ENCODE data around the gene KIF1C. TPM values are rescaled to one million over a fixed set of nuclear protein-coding genes. Genes with fewer than 3 reads are reported as not detected.
"Not testable (repeated sequence)": the region's sequence is repeated elsewhere in the genome, so short reads cannot be mapped to it uniquely, and the experiment has no call there.

KIF1C gene
- total RNA-seq, 1 experiment from 2014 or later: 83.6 TPM

DNA sequence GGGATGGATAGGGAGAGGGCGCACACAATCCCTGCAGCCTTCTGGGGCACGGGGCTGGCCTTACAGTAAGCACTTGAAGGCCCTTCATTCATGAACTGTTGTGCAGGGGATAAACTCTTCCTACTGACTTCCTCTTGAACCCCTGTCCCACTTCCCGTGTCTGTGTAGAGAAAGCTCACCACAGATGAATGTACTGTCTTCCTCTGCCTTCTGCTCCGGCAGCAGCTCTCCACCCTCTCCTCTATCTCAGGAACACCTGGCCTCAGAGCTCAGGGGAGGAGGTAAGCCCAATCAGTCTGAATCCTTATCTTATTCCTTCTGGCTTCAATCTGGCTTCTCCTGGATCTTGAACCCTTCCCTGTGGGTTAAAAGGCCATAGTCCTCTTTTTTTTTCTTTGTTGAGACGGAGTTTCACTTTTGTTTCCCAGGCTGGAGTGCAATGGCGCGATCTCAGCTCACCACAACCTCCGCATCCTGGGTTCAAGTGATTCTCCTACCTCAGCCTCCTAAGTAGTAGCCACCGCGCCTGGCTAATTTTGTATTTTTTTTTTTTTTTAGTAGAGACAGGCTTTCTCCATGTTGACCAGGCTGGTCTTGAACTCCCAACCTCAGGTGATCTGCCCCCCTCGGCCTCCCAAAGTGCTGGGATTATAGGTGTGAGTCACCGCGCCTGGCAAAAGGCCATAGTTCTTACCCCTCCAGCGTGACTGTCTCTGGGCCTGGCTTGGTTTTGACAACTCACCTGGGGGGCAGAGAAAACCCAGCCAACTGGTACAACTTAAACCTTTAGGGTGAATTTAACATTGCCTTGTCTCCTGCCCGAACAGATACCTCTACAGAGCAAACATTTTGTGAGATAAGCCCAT lies 44.6 kb downstream of the KIF1C start:
- no peak for DNase-seq (ENCODE audit: low spot score)

DNA sequence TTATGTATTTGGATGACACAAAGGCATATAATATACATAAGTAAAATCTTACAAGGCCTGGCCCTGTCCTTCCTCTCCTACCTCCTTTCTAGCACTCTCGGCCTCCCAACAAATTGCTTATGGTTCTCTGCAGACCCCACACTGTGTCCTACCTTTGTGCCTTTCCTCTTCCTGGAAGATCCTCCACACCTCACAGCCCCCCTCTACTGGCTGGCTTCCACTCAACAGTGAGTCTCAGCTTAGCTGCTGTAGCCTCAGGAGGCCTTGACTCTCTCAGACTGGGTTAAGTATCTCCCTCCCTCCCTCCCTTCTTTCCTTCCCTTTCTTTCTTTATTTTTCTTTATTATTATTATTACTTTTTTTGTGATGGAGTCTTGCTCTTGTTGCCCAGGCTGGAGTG lies 45.8 kb downstream of the KIF1C start:
- DNase-seq (ENCODE audit: low spot score): no peak

DNA sequence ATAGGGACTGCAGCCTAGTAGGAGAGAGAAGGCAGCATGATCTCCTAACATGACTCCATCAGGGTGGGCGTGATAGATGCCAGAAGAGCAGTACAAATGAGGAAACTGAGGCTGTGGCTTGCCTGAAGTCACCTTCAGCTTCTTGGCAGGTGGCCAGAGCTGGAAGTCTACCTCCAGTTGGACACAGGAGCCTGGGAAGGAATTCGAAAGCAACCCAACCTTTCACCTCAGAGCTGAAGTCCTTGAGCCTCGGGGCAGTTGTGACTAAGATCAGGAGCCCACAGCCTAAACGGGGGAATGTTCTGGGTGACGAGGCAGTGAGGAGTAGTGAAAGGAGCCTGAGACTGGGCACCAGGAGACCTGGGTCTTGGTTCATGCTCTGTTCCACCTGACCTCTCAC lies 46.9 kb downstream of the KIF1C start:
- DNase-seq (ENCODE audit: low spot score): no peak

DNA sequence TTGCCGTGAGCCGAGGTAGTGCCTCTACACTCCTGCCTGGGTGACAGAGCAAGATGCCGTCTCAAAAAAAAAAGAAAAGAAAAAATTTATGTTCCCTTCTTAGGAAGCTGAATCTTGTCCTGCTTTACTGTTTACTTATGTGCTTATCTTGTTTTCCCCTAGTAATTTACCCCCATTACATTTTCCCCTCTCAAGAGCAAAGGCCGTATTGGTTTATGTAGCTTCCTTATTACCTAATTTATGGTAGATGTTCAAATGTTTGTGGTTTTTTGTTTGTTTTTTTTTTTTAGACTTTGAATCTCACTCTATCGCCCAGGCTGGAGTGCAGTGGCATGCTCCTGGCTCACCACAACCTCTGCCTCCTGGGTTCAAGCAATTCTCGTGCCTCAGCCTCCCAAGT lies 47.7 kb downstream of the KIF1C start:
- no peak for DNase-seq (ENCODE audit: low spot score)

DNA sequence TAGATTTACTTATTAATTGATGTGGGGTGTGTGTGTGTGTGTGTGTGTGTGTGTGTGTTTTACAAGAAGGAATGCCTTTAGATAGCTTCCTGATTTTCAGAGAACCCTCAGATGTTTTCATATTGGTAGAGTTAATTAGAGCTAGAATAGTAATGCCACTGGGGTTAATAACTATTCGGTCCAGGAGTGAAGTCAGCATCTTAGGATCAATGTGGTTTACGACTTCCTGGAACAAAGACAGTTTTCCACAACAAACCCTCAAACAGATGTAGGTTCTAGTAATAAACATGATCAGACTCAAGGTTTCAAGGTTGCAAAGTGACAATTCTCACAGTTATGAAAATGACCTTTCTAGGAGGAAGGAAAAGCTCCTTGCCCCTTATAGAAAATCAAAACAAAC lies 49.7 kb downstream of the KIF1C start:
- DNase-seq (ENCODE audit: low spot score): no peak

DNA sequence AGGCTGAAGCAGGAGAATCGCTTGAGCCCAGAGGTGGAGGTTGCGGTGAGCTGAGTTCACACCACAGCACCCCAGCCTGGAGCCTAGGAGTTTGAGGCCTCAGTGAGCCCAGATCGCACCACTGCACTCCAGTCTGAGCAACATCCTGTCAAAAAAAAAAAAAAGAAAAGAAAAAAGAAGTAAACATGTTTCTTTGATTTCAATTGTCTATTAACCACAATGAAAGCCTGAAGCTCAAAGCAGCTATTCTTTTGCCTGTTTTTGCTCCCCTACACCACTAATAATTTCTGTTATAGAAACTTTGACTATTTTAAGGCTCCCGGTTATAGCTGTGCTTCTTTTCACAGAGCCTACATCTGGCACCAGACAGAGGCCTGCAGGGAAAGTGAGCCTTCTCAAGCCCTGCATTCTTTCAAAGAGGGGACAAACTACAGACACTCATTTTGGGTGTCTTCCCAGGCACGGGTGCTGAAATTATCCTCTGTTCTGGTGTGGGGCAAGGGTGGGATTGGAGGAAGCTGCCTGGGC lies 51.6 kb downstream of the KIF1C start:
- DNase-seq (ENCODE audit: low spot score): no peak

DNA sequence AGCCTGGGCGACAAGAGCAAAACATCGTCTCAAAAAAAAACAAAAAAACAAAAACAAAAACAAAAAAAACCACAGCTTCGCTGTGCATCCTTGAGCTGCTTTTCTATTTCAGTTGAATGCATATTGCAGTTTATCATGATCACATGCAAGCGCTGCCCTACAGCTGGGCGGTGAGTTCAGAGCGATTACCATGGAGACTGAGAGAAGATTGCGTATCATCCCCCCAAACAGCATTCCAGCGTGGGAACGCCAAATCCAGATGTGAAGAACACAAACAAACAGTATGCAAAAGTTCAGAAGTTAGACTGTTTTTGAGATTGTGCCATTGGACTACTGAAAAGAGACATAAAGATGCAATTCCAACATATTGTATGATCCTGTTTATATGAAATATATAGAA lies 52.5 kb downstream of the KIF1C start:
- no peak for DNase-seq (ENCODE audit: low spot score)

DNA sequence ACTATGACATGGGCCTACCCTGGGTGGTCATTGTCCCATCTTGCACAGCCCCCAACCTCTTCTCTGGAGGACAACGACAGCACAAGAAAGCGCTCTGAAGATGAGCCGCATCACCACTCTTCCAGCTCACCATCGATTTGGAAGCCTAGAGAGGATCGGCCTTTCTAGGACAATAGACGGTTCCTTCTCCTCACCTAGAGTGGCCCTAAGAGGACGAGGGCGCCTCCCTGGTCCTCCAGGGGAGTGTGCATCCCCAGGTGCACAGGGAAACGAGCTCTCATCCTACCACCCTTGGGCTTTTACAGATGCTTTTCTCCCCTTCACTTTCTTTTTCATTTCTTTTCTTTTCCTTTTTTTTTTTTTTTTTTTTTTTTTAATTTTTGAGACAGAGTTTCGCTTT lies 57.8 kb downstream of the KIF1C start:
- DNase-seq (ENCODE audit: low spot score): peak; percentile 9

DNA sequence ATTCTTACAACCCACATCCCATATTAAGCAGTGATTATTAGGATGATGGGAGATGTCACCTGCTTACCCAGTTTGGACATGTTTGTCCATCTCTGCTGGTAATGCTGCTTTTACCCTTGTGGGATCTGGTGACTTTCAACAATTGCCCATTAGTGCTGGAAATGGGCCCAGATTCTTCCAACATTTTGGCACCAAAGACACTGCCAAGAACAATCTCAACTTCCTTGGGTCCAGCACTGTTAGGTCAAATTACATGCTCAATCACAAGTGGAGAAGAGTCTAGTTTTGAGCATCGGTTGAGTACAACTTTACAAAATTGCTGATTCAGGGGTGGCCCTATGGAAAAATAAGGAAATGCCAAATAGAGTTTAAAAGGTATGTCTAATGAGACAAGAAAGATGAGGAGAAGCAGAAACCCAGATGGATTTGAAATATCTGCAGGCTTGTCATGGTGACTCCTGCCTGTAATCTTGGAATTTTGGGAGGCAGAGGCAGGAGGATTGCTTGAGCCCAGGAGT lies 67.5 kb downstream of the KIF1C start:
- no peak for DNase-seq (ENCODE audit: low spot score)

DNA sequence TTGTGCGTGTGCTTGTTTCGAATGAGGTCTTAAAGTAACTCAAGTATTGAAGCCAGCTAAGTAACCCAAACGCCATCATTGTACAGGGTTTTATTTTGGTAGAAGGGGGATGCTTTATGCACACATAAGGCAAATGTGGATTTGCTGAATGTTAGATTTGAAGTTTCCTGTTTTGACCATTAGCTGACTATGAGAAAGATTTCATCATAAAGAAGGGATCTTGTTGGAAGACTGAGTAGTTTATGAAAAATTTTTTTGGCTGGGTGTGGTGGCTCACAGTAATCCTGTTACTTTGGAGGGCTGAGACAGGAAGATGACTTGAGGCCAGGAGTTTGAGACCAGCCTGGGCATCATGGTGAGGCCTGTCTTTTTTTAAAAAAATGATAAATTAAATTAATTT lies 70.5 kb downstream of the KIF1C start:
- no peak for DNase-seq (ENCODE audit: low spot score)

DNA sequence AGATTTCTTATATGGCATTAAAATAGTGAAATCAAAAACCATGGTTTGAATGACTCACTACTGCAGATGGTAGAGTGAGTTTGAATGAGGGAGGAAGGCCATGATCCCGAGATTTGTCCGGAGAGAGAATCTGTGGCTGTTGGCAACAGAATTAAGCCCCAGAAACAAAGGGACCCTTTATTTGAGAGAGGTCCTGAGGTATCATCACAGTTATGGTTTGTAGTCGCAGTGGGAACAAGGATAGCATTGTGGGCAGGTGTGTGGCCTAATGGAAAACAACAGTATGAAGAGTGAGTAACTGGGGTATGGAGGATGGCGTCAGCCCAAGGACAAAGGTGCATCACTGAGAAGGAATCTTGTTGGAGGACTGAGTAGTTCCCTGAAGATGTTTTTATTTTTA lies 72.0 kb downstream of the KIF1C start:
- no peak for DNase-seq (ENCODE audit: low spot score)

DNA sequence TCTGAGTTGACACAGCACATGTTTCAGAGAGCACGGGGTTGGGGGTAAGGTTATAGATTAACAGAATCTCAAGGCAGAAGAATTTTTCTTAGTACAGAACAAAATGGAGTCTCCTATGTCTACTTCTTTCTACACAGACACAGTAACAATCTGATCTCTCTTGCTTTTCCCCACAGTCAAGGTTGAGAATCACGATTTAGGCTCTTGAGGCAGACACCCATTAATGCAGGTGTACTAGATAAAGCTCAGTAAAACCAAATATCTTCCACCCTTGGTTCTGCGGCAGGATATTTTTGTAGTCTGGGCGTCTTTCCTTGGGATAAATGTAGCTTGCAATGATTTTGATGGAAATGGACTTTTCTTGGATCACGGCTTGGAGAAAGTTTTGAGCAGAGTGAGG lies 77.7 kb downstream of the KIF1C start:
- not testable (repeated sequence) for DNase-seq (ENCODE audit: low spot score)

DNA sequence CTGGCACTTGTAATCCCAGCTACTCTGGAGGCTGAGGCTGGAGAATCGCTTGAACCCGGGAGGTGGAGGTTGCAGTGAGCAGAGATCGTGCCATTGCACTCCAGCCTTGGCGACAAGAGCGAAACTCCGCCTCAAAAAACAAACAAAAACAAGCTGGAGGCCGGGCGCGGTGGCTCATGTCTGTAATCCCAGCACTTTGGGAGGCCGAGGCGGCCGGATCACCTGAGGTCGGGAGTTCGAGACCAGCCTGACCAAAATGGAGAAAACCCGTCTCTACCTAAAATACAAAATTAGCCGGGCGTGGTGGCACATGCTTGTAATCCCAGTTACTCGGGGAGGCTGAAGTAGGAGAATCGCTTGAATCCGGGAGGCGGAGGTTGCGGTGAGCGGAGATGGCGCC lies 79.5 kb downstream of the KIF1C start:
- DNase-seq (ENCODE audit: low spot score): not testable (repeated sequence)

DNA sequence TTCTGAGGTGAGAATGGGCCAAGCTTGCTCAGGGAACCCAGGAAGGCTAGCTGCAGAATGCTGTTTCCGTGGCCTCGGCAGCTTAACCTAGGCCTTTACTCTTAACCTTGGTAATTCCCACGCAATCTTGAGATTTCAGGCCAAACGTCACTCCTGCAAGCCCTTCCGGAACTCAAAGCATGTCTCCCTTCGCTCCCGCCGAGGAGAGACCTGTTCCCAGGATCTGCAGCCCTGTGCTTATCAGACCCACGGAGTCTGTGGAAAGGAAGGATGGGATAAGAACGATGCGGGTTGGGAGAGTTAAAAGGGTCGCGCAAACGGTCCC lies 80.0 kb downstream of the KIF1C start:
- no peak for DNase-seq (ENCODE audit: low spot score)

Small RNA genes within 50 kb of the gene (small RNA-seq; reads per million reads assigned to genes)
- gene MIR6864 (not detected), gene MIR6865 (not detected)

Other genes starting within 250 kb of the KIF1C start
- gene TM4SF5, start 226.1 kb upstream of the KIF1C start, total RNA-seq (2014; rRNA removed; shearing (Covaris generic)): 0.44 and 0.61 TPM in 2 replicates
- gene VMO1, start 211.6 kb upstream of the KIF1C start, total RNA-seq (2014; rRNA removed; shearing (Covaris generic)): 0.58 TPM in 1 of 2 replicates, not detected in the other
- gene GLTPD2, start 209.0 kb upstream of the KIF1C start, total RNA-seq (2014; rRNA removed; shearing (Covaris generic)): not detected in 2 replicates
- gene PSMB6, start 201.8 kb upstream of the KIF1C start, total RNA-seq (2014; rRNA removed; shearing (Covaris generic)): 242 and 261 TPM in 2 replicates
- 6.9 and 10.9 TPM in 2 replicates for gene PLD2, start 190.8 kb upstream of the KIF1C start, total RNA-seq (2014; rRNA removed; shearing (Covaris generic))
- gene MINK1, start 164.6 kb upstream of the KIF1C start, total RNA-seq (2014; rRNA removed; shearing (Covaris generic)): 61.7 and 76.1 TPM in 2 replicates
- 0.97 and 1.4 TPM in 2 replicates for gene C17orf107, start 98.4 kb upstream of the KIF1C start, total RNA-seq (2014; rRNA removed; shearing (Covaris generic))
- gene CHRNE, start 94.9 kb upstream of the KIF1C start, total RNA-seq (2014; rRNA removed; shearing (Covaris generic)): not detected in 2 replicates
- not detected in 2 replicates for gene GP1BA, start 65.7 kb upstream of the KIF1C start, total RNA-seq (2014; rRNA removed; shearing (Covaris generic))
- gene SLC25A11, start 57.9 kb upstream of the KIF1C start, total RNA-seq (2014; rRNA removed; shearing (Covaris generic)): 58.8 and 83.6 TPM in 2 replicates
- 51.1 and 62.9 TPM in 2 replicates for gene RNF167, start 57.7 kb upstream of the KIF1C start, total RNA-seq (2014; rRNA removed; shearing (Covaris generic))
- gene PFN1, start 49.4 kb upstream of the KIF1C start, total RNA-seq (2014; rRNA removed; shearing (Covaris generic)): 2,317 and 2,656 TPM in 2 replicates
- 2.8 and 4.7 TPM in 2 replicates for gene ENO3, start 46.8 kb upstream of the KIF1C start, total RNA-seq (2014; rRNA removed; shearing (Covaris generic))
- gene SPAG7, start 30.1 kb upstream of the KIF1C start, total RNA-seq (2014; rRNA removed; shearing (Covaris generic)): 20.0 and 25.7 TPM in 2 replicates
- gene CAMTA2, start 10.3 kb upstream of the KIF1C start, total RNA-seq (2014; rRNA removed; shearing (Covaris generic)): 3.2 and 7.3 TPM in 2 replicates
- 0.13 and 0.81 TPM in 2 replicates for gene INCA1, start 428 bp upstream of the KIF1C start, total RNA-seq (2014; rRNA removed; shearing (Covaris generic))
- gene SLC52A1, start 37.5 kb downstream of the KIF1C start, total RNA-seq (2014; rRNA removed; shearing (Covaris generic)): not detected in 2 replicates
- under 0.01 TPM in 1 of 2 replicates, not detected in the other for gene ZFP3, start 80.5 kb downstream of the KIF1C start, total RNA-seq (2014; rRNA removed; shearing (Covaris generic))
- gene ZNF232, start 113.9 kb downstream of the KIF1C start, total RNA-seq (2014; rRNA removed; shearing (Covaris generic)): 9.4 and 9.6 TPM in 2 replicates
- not detected in 2 replicates for gene USP6, start 118.1 kb downstream of the KIF1C start, total RNA-seq (2014; rRNA removed; shearing (Covaris generic))
- gene ZNF594, start 193.9 kb downstream of the KIF1C start, total RNA-seq (2014; rRNA removed; shearing (Covaris generic)): 6.8 and 7.4 TPM in 2 replicates
- not detected in 2 replicates for gene SCIMP, start 236.9 kb downstream of the KIF1C start, total RNA-seq (2014; rRNA removed; shearing (Covaris generic))